D721Med (cell line): Measurements from ENCODE around the gene EML1.

Source experiments
- DNase-seq: peaks from one replicate; pipeline ENCODE4 v3.0.0; 2011; ENCODE audit warnings: low spot score; ENCODE audit not compliant: insufficient read length
- FAIRE-seq: peaks from 2 replicates; lab custom pipeline; 2011; peaks lifted over from hg19 to GRCh38; lab: Jason Lieb, UNC
- TF ChIP-seq, protein P1 (sequence below): IDR thresholded peaks from 2 replicates; pipeline ENCODE4 v1.5.1; 2012; ENCODE audit warnings: mild to moderate bottlenecking, control low read depth; ENCODE audit not compliant: insufficient read depth; ENCODE audit errors: missing control alignments

EML1 gene

DNA sequence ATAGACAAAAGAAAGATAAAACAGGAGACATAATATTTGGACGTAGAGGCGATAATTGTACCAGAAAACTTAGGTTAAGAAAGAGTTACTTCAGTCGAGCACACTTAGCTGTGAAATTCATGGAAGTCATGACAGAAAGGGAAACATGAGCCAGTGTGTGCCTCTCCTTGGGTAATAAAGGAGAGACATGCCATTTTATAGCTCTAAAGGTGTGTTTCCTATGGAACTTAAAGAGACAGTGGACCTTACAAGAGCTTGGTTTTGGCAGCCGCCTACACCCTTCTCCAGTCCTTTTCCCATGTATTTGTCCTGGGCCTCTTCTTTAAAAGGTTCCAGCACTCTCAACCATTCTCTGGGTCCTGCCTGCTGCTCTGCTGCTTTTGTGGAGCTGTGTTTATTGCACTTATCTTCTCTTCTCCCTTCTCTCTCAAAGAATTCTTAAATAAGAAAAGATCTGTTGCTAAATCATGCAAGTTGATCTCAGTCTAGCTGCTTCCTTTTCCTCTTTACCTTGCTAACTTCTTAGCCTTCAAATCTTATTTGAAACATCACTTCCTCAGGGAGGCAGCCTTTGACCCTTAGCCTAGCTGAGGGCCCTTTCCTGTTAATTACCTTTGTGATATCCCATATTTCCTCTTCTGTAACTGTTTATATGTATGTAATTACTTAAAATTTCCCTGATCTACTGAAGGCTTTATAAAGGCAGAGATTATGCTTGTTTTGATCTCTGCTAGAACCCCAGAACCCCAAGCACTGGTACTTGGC, 190.2 kb downstream of the EML1 start:
- FAIRE-seq = no peak
- no peak for DNase-seq
- TF ChIP-seq, protein P1, sequence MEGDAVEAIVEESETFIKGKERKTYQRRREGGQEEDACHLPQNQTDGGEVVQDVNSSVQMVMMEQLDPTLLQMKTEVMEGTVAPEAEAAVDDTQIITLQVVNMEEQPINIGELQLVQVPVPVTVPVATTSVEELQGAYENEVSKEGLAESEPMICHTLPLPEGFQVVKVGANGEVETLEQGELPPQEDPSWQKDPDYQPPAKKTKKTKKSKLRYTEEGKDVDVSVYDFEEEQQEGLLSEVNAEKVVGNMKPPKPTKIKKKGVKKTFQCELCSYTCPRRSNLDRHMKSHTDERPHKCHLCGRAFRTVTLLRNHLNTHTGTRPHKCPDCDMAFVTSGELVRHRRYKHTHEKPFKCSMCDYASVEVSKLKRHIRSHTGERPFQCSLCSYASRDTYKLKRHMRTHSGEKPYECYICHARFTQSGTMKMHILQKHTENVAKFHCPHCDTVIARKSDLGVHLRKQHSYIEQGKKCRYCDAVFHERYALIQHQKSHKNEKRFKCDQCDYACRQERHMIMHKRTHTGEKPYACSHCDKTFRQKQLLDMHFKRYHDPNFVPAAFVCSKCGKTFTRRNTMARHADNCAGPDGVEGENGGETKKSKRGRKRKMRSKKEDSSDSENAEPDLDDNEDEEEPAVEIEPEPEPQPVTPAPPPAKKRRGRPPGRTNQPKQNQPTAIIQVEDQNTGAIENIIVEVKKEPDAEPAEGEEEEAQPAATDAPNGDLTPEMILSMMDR = no peak

DNA sequence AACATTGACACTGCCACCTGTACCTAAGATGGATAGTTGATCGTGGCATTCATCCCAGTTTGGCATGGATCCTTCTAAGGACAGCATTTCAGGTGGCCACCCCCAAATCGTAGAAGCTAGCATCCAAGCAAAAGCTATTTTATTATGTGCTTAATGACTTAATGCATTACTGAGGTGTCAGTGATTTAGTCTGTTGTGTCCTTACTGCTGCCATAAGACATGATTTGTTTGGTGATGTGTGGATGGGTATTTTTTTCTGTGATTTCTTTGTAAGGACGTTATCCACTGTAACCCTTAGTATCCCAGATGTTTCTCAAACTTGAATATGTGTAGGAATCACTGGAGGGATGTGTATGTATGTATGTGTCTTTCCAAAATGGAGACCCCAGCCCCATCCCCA, 190.8 kb downstream of the EML1 start:
- no peak for FAIRE-seq
- no peak for DNase-seq
- TF ChIP-seq, protein P1 = no peak

GRCh38 chr14:99986396-99986795, 193.2 kb downstream of the EML1 start:
- TF ChIP-seq, protein P1 = no peak
- no peak for FAIRE-seq
- no peak for DNase-seq

GRCh38 chr14:99989032-99989431, 195.8 kb downstream of the EML1 start:
- FAIRE-seq = no peak
- TF ChIP-seq, protein P1 = no peak
- no peak for DNase-seq

- TF ChIP-seq, protein P1 = no peak
- DNase-seq = no peak
- FAIRE-seq = no peak
Measured at GRCh38 chr14:99990268-99991170, 197.3 kb downstream of the EML1 start.

DNA sequence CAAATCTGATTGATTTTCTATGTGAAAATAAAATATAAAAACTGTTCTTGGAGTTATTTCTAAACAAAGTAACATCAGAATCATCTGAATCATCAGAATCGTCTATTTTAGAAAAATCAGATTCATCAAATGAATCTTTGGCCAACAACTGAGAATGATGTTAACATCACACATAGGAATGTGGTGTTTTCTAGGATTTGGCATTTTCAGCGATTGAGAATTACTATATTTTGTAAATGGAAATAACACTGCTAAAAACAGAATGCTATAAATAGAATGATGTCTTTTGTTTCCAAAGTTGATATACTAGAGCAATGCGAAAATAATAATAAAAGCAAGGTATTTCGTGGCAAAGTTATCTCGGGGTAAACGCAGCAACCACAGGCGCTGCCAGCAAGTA, 198.1 kb downstream of the EML1 start:
- no peak for DNase-seq
- TF ChIP-seq, protein P1 = no peak
- FAIRE-seq = no peak
